PFSK-1 (cell line): ENCODE measurements around the gene TIGD1.

Source experiments
- POLR2AphosphoS5 ChIP-seq: IDR thresholded peaks from 2 replicates; pipeline ENCODE4 v1.6.1; 2012; ENCODE audit warnings: low read depth, mild to moderate bottlenecking, control low read depth, low read length, moderate library complexity
- SIN3A ChIP-seq: IDR thresholded peaks from 2 replicates; pipeline ENCODE4 v1.6.1; 2012; ENCODE audit warnings: mild to moderate bottlenecking, low read length, moderate library complexity, borderline replicate concordance; ENCODE audit not compliant: insufficient read depth

DNA sequence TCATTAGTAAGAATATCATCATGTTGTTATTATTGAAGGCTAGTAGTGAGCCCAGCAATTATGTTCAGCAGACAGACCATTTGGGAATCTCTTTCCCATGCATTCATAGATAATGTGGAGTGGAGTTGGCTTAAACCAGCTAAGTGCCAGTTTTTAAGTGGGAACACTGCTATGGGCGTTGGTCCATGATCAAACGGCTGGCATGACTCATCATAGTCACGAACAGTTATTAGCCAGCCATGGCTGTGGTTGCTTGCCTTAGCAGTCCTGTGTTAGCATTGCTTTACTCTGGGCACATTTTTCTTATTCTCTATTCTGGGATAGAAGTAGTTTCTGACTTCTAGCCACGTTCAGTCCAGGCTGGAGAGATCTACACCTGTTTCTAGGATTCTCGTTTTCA, 17.8 kb upstream of the TIGD1 start:
- TF ChIP-seq SIN3A, result no peak
- no peak for TF ChIP-seq POLR2AphosphoS5
